ENCODE results near the gene SH3GLB2.

DNA sequence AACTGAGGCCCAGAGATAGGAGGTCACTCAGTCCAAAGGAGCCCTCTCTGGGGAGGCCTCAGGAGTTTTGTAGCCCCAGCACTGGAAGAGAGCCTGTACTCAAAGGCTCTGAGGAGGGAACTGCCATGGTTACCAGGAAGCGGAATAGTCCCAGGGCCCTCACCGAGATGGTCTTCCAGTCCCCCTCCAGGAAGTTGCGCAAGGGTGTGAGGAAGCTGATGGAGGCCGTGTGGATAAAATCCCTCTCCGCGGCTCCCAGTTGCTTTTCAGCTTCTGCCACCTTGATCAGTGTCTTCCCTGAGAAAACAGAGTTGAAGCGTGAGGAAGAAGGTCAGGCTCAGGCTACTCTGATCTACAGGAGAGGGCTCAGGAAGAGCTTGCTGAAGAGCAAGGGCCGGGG lies 13.5 kb downstream of the SH3GLB2 start:
- no peak for TF ChIP-seq POLR2AphosphoS5 (IDR thresholded peaks at IDR 0.05; ENCODE audit: low read depth, low read length)
- no peak for TF ChIP-seq SIN3A (IDR thresholded peaks at IDR 0.05; ENCODE audit: borderline replicate concordance, insufficient read depth, low read length)

Measured in PFSK-1 (cell line).